Measurements from ENCODE around the gene APOL4.
"Not testable (repeated sequence)": the region's sequence is repeated elsewhere in the genome, so short reads cannot be mapped to it uniquely, and the experiment has no call there.

Gene APOL4, protein sequence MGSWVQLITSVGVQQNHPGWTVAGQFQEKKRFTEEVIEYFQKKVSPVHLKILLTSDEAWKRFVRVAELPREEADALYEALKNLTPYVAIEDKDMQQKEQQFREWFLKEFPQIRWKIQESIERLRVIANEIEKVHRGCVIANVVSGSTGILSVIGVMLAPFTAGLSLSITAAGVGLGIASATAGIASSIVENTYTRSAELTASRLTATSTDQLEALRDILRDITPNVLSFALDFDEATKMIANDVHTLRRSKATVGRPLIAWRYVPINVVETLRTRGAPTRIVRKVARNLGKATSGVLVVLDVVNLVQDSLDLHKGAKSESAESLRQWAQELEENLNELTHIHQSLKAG

GRCh38 chr22:36201630-36202319 lies at the start of gene APOL4:
Gene APOL4 (minus strand): TSS chr22:36201809. CDS start chr22:36201734, 75 bp downstream.
- in situ Hi-C loops (cut with MboI; ENCODE audit: low sequenced_read_pairs): no loop called here

GRCh38 chr22:36250292-36250960 lies 48.8 kb upstream of the APOL4 start:
- in situ Hi-C loops (cut with MboI; ENCODE audit: low sequenced_read_pairs): not testable (repeated sequence)

DNA sequence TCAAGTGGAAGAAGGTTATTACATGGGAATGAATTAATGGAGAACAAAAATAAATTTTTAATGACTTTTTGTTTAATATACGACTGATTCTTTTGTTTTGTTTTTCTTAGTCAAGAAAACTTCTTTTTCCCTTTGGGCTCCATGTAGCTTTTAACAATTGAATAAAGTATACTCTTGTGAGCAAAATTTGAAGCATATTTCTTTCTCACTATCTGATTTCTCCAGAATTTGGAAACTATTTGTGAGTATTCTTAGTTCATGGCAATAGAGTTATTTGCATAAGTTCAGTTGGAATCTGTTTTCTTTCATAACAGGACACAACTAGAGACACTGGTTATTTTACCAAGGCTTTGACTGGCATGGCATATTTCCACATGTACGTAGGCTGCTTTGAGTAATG lies 47.6 kb upstream of the APOL4 start:
- in situ Hi-C loops (cut with MboI; ENCODE audit: low sequenced_read_pairs): no loop called here

- in situ Hi-C loops (cut with MboI; ENCODE audit: low sequenced_read_pairs): no loop called here
Observed at GRCh38 chr22:36247955-36248354, 46.3 kb upstream of the APOL4 start.

DNA sequence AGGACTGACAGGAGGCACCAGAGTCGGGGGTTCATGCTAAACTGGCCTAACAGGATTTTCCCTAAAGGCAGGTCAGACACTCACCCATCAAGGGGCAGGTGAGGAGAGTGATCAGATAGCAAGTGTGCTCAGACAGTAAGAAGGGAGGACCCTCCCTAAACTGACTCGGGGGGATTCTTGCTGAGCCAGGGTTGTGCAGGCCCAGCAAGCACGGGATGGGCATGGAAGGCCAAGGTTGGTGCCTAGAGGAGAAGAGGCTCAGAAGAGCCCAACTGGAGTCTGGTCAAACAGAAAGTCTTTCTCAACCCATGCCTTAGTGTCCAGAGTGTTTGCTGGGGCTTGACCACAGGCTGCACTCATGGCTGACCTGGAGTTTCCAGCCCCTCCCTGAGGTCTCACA lies 45.1 kb upstream of the APOL4 start:
- in situ Hi-C loops (cut with MboI; ENCODE audit: low sequenced_read_pairs): no loop called here

DNA sequence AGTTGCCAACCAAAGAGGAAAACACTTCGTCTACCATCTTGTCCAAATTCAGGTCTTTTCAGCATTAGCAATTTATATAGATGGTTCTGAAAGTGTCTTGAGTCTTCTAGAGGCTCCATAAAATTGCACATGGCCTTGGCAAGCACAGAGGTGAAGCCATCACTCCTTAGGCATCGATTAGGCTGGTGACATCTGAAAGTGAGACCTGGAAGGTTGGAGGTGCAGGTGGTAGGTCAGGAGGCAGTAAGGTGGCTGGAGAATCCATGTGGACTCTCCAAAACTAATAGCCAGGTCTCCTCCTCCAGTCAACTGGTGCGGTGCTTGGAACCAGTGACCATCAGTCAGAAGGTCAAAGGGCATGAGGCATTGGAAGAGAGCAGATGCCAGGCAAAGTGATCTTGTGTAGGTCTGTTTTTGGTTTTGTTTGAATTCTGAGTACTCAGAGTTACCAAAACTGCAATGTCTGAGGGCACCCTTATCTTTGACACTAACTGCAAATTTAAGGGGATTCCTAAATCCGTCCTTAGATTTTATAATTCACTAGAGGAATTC lies 44.3 kb upstream of the APOL4 start:
- in situ Hi-C loops (cut with MboI; ENCODE audit: low sequenced_read_pairs): no loop called here

DNA sequence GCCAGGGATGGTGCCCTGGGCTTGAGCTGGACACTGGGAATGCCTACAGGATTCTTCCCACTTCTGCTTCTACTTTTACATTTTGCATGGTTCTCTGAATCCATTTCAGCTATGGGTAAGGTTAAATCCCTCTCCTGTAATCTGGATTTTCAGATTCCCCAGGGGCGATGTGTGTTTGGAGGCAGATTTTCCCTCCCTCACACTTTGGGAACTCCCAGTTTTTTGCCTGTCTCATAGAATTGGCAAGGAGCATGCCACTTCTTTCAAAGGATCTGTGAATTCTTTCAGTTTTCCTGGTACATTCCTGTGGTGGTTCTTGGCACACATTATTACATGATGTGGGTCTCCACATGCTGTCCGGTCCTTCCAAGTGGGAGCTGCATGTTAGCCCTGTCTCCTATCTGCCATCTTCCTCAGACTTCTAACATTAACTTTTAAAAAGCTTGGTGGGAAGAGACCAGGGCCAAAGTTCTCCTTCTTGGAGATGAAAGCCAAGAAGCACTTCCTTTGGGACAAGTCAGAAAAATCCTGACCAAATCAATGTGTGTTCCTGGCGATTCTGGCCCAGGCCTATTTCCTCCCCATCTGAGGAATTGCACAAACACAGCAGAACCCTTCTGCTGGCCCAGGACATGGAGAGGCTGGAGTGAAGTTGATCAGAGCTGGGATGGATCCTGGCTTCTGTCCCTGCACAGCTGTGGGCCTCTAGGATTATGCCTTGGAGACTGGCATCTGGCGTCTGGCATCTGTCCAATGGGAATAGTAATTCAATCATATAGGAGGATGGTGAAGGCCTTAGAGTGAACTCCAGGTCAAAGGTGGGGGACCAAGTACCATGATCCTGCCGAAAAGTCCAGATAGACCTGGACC lies 43.1 kb upstream of the APOL4 start:
- in situ Hi-C loops (cut with MboI; ENCODE audit: low sequenced_read_pairs): no loop called here

DNA sequence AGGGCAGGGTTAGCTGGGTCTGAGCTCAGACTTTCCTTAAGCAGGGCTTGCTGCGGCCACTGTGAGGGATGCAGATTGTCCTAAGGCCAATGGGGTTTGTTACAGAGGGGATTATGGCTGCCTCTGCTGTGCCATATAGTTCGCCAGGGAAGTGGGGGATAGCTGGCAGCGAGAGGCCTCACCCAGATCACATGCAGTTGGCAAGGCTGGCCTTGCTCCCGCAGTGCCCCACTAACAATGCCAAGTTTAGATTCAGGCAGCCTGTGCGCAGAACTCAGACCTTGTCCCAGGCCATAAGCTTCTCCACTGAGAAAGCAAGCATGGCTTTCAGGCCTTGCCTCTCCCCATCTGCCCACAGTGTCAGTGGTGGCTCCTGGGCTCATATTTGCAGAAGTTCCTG lies 42.4 kb upstream of the APOL4 start:
- in situ Hi-C loops (cut with MboI; ENCODE audit: low sequenced_read_pairs): no loop called here

- in situ Hi-C loops (cut with MboI; ENCODE audit: low sequenced_read_pairs): no loop called here
Observed at GRCh38 chr22:36239401-36240171, 38.0 kb upstream of the APOL4 start, which contains the start of gene APOL2. Gene APOL2 (minus strand): TSS chr22:36239527. CDS start chr22:36233162, 6,365 bp downstream.

DNA sequence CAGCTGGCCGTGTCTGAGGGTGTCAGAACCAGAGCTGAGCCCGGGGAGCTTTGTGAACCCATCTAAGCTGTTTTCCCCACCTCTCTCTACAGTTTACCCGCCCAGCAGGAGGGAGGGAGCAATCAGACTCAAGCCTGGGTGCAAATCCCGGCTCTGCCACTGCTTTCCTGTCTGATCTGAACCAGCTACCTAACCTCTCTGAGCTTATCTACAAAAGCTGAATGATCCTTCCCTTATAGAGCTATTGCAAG lies 37.5 kb upstream of the APOL4 start:
- in situ Hi-C loops (cut with MboI; ENCODE audit: low sequenced_read_pairs): no loop called here

- in situ Hi-C loops (cut with MboI; ENCODE audit: low sequenced_read_pairs): no loop called here
Observed at GRCh38 chr22:36238373-36239149, 37.0 kb upstream of the APOL4 start.

- in situ Hi-C loops (cut with MboI; ENCODE audit: low sequenced_read_pairs): no loop called here
Observed at GRCh38 chr22:36237462-36238372, 36.1 kb upstream of the APOL4 start.

DNA sequence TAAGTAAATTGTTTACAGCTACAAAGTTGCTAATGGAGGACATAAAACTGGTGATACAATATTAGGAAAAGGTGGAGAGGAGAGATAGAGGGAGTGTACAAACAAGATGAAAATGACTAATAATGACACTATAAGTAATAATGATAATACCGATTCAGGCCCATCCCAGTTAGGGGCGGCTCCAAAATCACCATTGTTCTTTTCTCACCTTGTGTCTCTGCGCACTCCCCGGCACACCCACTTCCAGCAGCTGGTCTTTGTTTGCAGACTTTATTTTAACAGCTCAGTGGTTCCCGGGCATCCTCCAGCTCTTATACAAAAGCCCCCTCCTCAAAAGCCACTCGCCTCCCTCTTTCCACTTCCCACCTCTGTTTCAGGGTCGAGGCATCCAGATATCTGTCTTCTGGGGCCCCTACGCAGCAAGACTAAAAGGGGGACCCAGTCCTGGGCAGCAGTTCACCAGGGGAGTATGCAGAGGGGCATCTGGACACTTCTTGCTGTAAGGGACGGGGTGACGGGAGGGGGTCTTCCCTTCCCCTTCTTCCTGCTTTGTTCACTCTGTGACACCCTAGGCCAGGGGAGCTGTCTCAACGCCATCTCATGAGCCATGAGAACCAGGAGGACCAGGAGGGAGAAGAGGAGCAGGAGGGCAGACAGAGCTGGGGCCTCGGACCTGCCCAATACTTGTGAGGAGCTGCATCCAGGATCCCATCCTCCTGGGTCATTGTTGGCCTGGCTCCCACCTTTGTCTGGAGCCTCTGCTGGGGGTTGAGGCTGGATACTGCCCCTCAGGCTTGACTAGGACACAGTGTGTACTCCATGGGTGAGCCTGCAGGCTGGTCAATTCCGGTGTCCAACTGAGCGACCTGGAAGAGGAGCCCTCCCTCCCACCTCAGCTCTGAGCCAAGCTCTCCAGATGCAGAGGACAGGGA lies 35.0 kb upstream of the APOL4 start:
- in situ Hi-C loops (cut with MboI; ENCODE audit: low sequenced_read_pairs): no loop called here

DNA sequence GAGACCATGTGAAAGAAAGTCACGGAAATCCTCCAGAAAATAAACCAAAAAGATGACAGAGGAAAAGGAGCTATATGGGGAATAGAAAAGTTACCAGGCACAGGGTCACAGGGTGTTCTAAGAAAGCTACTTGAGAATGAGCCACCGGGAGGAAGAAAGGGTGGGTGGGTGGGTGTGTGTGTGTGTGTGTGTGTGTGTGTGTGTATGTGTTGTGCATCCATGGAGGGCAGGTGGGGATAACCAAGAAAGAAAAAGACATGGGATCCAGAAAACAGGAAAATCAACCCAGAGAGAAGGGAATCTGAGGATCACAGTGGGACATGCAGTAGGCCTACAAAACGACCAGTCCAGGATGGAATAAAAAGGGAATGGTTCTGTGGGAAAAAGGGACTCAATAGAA lies 34.0 kb upstream of the APOL4 start:
- in situ Hi-C loops (cut with MboI; ENCODE audit: low sequenced_read_pairs): no loop called here

DNA sequence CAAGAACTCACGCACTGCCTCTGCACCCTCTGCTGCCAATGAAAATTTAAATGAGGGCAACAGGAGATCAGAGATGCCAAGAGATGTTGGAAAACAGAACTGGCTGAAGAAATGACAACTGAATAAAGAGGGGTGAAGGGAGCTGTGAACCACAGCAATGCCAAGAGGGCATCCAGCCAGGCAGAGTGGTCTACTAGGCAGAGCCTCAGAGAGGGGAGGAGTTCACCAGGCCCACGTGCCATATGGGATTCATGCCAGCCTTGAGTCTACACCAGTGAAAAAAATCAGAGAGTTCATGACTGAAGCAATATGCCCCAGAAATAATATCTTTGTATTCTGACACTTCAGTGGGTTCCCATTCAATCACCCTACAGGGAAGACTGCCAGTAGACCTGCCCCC lies 33.3 kb upstream of the APOL4 start:
- in situ Hi-C loops (cut with MboI; ENCODE audit: low sequenced_read_pairs): no loop called here

DNA sequence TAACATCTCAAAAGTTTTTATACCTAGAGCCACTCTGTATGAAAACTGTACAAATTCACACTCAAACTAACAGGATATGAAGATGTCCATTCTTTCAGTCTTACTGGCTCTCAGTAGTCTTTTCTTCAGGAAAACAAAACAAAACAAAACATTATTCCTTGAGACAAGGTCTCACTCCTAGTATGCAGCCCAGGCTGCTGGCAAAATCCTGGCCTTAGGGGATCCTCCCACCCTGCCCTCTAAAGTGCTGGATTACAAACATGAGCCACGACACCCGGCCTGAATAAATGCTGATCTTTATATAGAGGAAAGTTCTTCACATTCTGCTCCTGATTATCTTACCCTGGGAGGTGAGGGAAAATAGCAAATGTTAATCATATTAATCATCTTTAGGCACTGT lies 32.6 kb upstream of the APOL4 start:
- in situ Hi-C loops (cut with MboI; ENCODE audit: low sequenced_read_pairs): no loop called here

- in situ Hi-C loops (cut with MboI; ENCODE audit: low sequenced_read_pairs): no loop called here
Observed at GRCh38 chr22:36233796-36234195, 32.2 kb upstream of the APOL4 start.

All from HL-60/S4 treated with retinoic acid at 250 ng/mL for 4 days and 3 days (cell line).